HUES48 (cell line): ENCODE measurements around the gene SON.
"Not testable (repeated sequence)": the region's sequence is repeated elsewhere in the genome, so short reads cannot be mapped to it uniquely, and the experiment has no call there.

Experiments used
- H3K27ac ChIP-seq: one replicate; pipeline ENCODE4 v1.7.0; 2013; ENCODE audit warnings: low read depth, low read length, inconsistent platforms
- H3K27me3 ChIP-seq: 2 replicates; pipeline ENCODE4 v1.6.1; 2013; ENCODE audit warnings: mild to moderate bottlenecking, low read length; ENCODE audit not compliant: control insufficient read depth, insufficient read depth
- H3K36me3 ChIP-seq: 2 replicates; pipeline ENCODE4 v1.6.1; 2013; ENCODE audit warnings: low read length; ENCODE audit not compliant: control insufficient read depth, insufficient read depth
- H3K4me1 ChIP-seq: 2 replicates; pipeline ENCODE4 v1.6.1; 2013; ENCODE audit warnings: mild to moderate bottlenecking, low read length; ENCODE audit not compliant: control insufficient read depth, insufficient read depth
- H3K4me3 ChIP-seq: 2 replicates; pipeline ENCODE4 v1.5.1; 2013; ENCODE audit warnings: mild to moderate bottlenecking, low read depth, low read length
- H3K9ac ChIP-seq: 2 replicates; pipeline ENCODE4 v1.6.1; 2013; ENCODE audit warnings: mild to moderate bottlenecking, low read depth, low read length, moderate library complexity
- H3K9me3 ChIP-seq: 2 replicates; pipeline ENCODE4 v1.6.1; 2013; ENCODE audit warnings: low read length; ENCODE audit not compliant: control insufficient read depth, insufficient read depth

SON gene

GRCh38 chr21:33619726-33620125 lies 76.9 kb downstream of the SON start:
- peaks cover 27% of the 10 kb centered on the region for H3K36me3 ChIP-seq
- no peaks in the 10 kb centered on the region for H3K9me3 ChIP-seq
- H3K27ac ChIP-seq: no peak overlapping the region
- peaks cover 15% of the 10 kb centered on the region for H3K4me1 ChIP-seq
- H3K9ac ChIP-seq: no peak overlapping the region
- no peak overlapping the region for H3K4me3 ChIP-seq
- H3K27me3 ChIP-seq: no peaks in the 10 kb centered on the region

- no peaks in the 10 kb centered on the region for H3K9me3 ChIP-seq
- H3K36me3 ChIP-seq: peaks cover 27% of the 10 kb centered on the region
- no peak overlapping the region for H3K9ac ChIP-seq
- peaks cover 15% of the 10 kb centered on the region for H3K4me1 ChIP-seq
- H3K27me3 ChIP-seq: no peaks in the 10 kb centered on the region
- no peak overlapping the region for H3K4me3 ChIP-seq
- no peak overlapping the region for H3K27ac ChIP-seq
Observed at GRCh38 chr21:33622253-33622652, 79.4 kb downstream of the SON start.

DNA sequence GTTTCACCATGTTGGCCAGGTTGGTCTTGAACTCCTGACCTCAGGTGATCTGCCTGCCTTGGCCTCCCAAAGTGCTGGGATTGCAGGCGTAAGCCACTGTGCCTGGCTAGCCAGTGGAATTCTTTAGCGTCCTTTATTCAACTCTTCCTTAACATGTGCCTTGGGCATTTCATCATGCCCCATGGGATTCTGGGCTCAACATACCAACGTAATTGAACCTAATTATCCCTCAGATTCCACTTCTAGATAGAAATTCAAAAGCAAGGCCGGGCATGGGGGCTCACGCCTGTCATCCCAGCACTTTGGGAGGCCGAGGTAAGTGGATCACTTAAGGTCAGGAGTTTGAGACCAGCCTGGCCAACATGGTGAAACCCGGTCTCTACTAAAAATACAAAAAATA lies 83.3 kb downstream of the SON start:
- not testable (repeated sequence) for H3K9ac ChIP-seq, H3K27ac ChIP-seq, H3K4me3 ChIP-seq, H3K27me3 ChIP-seq, H3K9me3 ChIP-seq
- Histone ChIP-seq H3K36me3 (peaks cover 20% of the 10 kb centered on the region), H3K4me1 (peaks cover 12% of the 10 kb centered on the region; the same call in 1 of the 2 replicates)
